Kidney epithelial cell (primary cell): ENCODE measurements around the gene PPP1R3F. TPM values are rescaled to one million over a fixed set of nuclear protein-coding genes. Genes with fewer than 3 reads are reported as not detected.

Experiments used
- DNase-seq: peaks from one replicate; pipeline ENCODE4 v3.0.0-alpha.2; 2010; ENCODE audit warnings: low read depth
- H3K27me3 ChIP-seq: 2 replicates; pipeline ENCODE4 v1.6.0; 2011; ENCODE audit warnings: low read length; ENCODE audit not compliant: control insufficient read depth, insufficient read depth
- H3K36me3 ChIP-seq: 2 replicates; pipeline ENCODE4 v1.5.1; 2011; ENCODE audit warnings: low read length; ENCODE audit not compliant: control insufficient read depth, insufficient read depth
- H3K4me3 ChIP-seq: 2 replicates; pipeline ENCODE4 v1.5.1; 2011; ENCODE audit warnings: low read depth, mild to moderate bottlenecking, control low read depth, low read length
- total RNA-seq: library from RNA; depleted of rRNA; stranded (reverse); fragments of >200 nt; gene quantifications from 2 replicates; pipeline ENCODE4 v1.2.3, GENCODE V29; 2015
- TF ChIP-seq, protein P1 (sequence below): IDR thresholded peaks from 2 replicates; pipeline ENCODE4 v1.5.1; 2011; ENCODE audit warnings: mild to moderate bottlenecking, moderate library complexity, low read length, control low read depth, inconsistent platforms; ENCODE audit not compliant: insufficient read depth, poor library complexity, severe bottlenecking

PPP1R3F gene
- total RNA-seq, 1 donor from 2014 or later: 4.3 TPM

DNA sequence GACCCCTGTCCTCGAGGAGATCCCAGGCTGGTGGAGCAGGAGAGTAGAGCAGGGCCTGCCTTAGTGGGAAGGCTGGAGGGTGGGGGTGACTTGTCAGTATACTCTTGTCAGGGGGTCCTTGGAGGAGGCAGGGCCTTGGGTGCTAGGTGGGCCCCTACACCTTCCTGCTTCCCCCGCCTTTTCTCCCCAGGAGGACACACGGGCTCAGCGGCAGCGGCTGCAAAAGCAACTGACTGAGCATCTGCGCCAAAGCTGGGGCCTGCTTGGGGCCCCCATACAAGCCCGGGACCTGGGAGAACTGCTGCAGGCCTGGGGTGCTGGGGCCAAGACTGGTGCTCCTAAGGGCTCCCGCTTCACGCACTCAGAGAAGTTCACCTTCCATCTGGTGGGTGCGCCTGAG is 23.1 kb upstream of the PPP1R3F start:
- H3K27me3 ChIP-seq: no peaks in the 10 kb centered on the region
- no peak for DNase-seq
- H3K4me3 ChIP-seq: no peak overlapping the region
- TF ChIP-seq, protein P1, sequence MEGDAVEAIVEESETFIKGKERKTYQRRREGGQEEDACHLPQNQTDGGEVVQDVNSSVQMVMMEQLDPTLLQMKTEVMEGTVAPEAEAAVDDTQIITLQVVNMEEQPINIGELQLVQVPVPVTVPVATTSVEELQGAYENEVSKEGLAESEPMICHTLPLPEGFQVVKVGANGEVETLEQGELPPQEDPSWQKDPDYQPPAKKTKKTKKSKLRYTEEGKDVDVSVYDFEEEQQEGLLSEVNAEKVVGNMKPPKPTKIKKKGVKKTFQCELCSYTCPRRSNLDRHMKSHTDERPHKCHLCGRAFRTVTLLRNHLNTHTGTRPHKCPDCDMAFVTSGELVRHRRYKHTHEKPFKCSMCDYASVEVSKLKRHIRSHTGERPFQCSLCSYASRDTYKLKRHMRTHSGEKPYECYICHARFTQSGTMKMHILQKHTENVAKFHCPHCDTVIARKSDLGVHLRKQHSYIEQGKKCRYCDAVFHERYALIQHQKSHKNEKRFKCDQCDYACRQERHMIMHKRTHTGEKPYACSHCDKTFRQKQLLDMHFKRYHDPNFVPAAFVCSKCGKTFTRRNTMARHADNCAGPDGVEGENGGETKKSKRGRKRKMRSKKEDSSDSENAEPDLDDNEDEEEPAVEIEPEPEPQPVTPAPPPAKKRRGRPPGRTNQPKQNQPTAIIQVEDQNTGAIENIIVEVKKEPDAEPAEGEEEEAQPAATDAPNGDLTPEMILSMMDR: no peak
- no peaks in the 10 kb centered on the region for H3K36me3 ChIP-seq

DNA sequence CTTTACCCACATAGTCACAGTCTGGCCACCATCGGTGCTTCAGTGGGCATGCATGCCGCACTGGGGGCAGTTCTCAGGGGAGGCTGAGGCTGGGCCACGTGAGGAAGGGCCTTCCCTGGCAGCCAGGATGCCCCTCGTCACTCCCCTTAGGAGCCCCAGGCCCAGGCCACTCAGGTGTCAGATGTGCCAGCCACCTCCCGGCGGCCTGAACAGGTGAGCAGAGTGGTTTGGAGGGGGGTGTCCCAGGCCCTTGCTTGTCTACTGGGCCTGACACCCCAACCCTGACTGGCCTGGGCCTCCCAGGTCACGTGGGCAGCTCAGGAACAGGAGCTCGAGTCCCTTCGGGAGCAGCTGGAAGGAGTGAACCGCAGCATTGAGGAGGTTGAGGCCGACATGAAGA is 22.2 kb upstream of the PPP1R3F start:
- no peak for DNase-seq
- H3K36me3 ChIP-seq: no peaks in the 10 kb centered on the region

DNA sequence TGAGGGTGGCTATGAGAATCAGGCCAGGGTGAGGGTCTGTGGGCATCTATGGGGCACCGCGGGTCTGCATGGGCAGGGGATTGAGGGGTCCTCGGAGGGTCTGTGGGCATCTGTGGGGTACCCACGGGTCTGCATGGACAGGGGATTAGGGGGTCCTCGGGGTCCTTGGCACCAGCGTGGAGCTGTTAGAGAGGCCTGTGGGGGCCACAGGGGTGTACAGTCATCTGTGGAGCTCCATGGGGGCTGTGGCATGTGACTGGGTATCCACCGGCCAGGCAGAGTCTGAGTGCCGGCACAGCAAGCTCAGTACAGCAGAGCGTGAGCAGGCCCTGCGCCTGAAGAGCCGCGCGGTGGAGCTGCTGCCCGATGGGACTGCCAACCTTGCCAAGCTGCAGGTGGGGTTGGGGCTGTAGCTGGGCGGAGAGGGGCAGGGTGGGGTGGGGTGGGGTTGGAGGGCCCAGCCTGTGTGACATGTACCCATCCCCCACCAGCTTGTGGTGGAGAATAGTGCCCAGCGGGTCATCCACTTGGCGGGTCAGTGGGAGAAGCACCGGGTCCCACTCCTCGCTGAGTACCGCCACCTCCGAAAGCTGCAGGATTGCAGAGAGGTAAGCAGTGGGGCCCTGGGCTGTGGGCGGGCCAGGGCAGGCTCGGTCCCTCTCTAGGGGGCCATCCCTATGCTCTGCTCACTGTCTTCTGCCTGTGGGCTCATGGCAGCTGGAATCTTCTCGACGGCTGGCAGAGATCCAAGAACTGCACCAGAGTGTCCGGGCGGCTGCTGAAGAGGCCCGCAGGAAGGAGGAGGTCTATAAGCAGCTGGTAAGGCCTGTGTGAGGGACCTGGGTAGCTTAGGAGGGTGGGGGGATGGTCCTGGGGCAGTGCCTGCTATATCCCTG is 21.4 kb upstream of the PPP1R3F start:
- Histone ChIP-seq H3K27me3 (no peaks in the 10 kb centered on the region), H3K4me3 (no peak overlapping the region), H3K36me3 (no peaks in the 10 kb centered on the region)
- TF ChIP-seq, protein P1: no peak
- DNase-seq: no peak

More for the DNA sequence above, 22.2 kb upstream of the PPP1R3F start:
- TF ChIP-seq, protein P1: no peak
- H3K27me3 ChIP-seq: no peaks in the 10 kb centered on the region
- no peak overlapping the region for H3K4me3 ChIP-seq

DNA sequence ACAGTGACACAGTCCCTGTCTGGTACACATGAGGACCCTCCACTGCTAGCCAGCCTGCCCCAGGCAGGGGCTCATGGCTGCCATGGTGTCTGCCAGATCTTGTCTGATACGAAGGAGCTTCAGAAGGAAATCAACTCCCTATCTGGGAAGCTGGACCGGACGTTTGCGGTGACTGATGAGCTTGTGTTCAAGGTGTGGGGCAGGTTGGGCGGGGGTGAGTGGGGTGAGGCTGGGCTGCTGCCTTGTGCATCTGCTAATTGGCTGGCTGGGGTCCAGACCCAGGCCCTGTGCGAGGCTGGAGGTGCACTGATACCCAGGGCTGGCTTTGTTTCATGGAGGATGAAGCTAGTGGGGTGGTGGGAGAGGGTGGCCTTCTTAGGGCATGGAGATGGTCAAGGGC is 20.5 kb upstream of the PPP1R3F start:
- no peak for DNase-seq
- H3K27me3 ChIP-seq: no peaks in the 10 kb centered on the region
- H3K4me3 ChIP-seq: no peak overlapping the region
- H3K36me3 ChIP-seq: no peaks in the 10 kb centered on the region
- TF ChIP-seq, protein P1: no peak

DNA sequence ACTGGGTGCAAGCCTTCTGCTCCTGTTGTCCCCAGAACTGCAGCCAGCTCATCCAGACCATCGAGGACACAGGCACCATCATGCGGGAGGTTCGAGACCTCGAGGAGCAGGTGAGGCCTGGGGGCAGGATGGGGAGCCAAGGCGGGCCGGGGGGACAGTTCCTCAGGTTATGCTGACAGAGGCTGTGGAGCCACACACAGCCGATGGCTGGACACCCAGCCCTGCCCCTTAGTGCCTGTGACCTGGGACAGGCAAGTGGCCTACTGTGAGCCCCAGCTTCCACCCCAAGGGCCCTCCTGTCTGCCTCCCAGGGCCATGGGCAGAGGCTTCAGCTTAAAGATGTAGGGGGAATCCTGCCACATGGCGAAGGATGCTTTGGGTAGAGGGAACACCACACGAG is 20.0 kb upstream of the PPP1R3F start:
- no peak for DNase-seq
- TF ChIP-seq, protein P1: no peak
- Histone ChIP-seq H3K36me3 (no peaks in the 10 kb centered on the region), H3K4me3 (no peak overlapping the region), H3K27me3 (no peaks in the 10 kb centered on the region)
